H1 (cell line): ENCODE data around the gene SH3RF3. TPM values are rescaled to one million over a fixed set of nuclear protein-coding genes. Genes with fewer than 3 reads are reported as not detected.

Experiments
- CHD7 ChIP-seq: fragments of 300-600 bp; sonication (generic); IDR thresholded peaks from 2 replicates; pipeline ENCODE4 v1.7.1; 2012; ENCODE audit warnings: low read length, moderate library complexity, mild to moderate bottlenecking, inconsistent platforms; ENCODE audit not compliant: insufficient replicate concordance
- KDM1A ChIP-seq: fragments of 200-600, 300-600 bp; sonication (generic); IDR thresholded peaks from 2 replicates; pipeline ENCODE4 v1.7.1; 2016; ENCODE audit warnings: mild to moderate bottlenecking, low read length, borderline replicate concordance
- MAFK ChIP-seq: IDR thresholded peaks from 2 replicates; pipeline ENCODE4 v1.6.1; 2012; ENCODE audit warnings: low read depth, mild to moderate bottlenecking, improper control_type of control experiment, low read length
- NRF1 ChIP-seq: IDR thresholded peaks from 2 replicates; pipeline ENCODE4 v1.6.1; 2011; ENCODE audit warnings: mild to moderate bottlenecking, low read depth, low read length, improper control_type of control experiment
- RNF2 ChIP-seq: fragments of 200-900, 300-1000 bp; sonication (generic); IDR thresholded peaks from 2 replicates; pipeline ENCODE4 v1.7.1; 2016; ENCODE audit warnings: borderline replicate concordance, low read depth, mild to moderate bottlenecking, antibody characterized with exemption, low read length; ENCODE audit not compliant: poor library complexity, severe bottlenecking; ENCODE audit errors: missing control alignments
- polyA plus RNA-seq, 7 experiments: library from polyadenylated mRNA; depleted of rRNA in 3 of 7; stranded (reverse) in 5 of 7; unstranded in 2 of 7; fragments of >200 nt in 5 of 7; fragments of 200-250 nt in 2 of 7; gene quantifications; 1 replicate in 5 of 7; 2 replicates in 1 of 7; 4 replicates in 1 of 7; pipeline versions ENCODE4 v1.2.1 to v1.2.3, GENCODE V29; 2011 to 2013; ENCODE audit warnings: missing spikeins in 2 of 7, mixed read lengths in 2 of 7
- total RNA-seq: library from RNA; stranded (reverse); fragmentation: NEBNext Ultra II Directional; extraction: Animal tissue kit (Norgen Biotek cat#: 25700); gene quantifications from 2 replicates; pipeline ENCODE4 v1.2.1, GENCODE V29; 2021

Gene SH3RF3
- total and polyA plus RNA-seq, 2 of the 8 experiments (the other 6 are each of a cell fraction or from before 2014, with no cell fraction given), result 0.11 to 0.65 TPM

GRCh38 chr2:109439986-109440385, 311.0 kb downstream of the SH3RF3 start (continued):
- TF ChIP-seq NRF1 (no peak), MAFK (no peak), CHD7 (no peak), KDM1A (no peak), RNF2 (no peak)
- TF ChIP-seq, all 59 proteins: peak for 0
